ENCODE measurements around the gene PACRG. TPM values are rescaled to one million over a fixed set of nuclear protein-coding genes. Genes with fewer than 3 reads are reported as not detected.

The PACRG gene
- total RNA-seq, 1 experiment from 2014 or later = 0.59 TPM

- no peak overlapping the region for H3K4me3 ChIP-seq (ENCODE audit: low read depth in 2 of 2, low read length in 2 of 2)
- no TSS peak for BruUV-seq (replicated peaks)
- CTCF ChIA-PET = no interaction called here
- H3K36me3 ChIP-seq (ENCODE audit: control insufficient read depth, insufficient read depth, low read length) = no peaks in the 10 kb centered on the region
- H3K9me3 ChIP-seq (ENCODE audit: control insufficient read depth, insufficient read depth, low read depth, low read length) = no peaks in the 10 kb centered on the region
- in situ Hi-C loops (cut with HindIII; ENCODE audit: low pct_unique_long_range_greater_than_20kb, low sequenced_read_pairs) (no loop called here), intact Hi-C loops (cut with micrococcal nuclease; ENCODE audit: unreplicated experiment) (no loop called here)
- H3K27me3 ChIP-seq (ENCODE audit: control insufficient read depth, insufficient read depth, low read length) = no peaks in the 10 kb centered on the region
- TF ChIP-seq TCF7L2 (IDR thresholded peaks at IDR 0.05; ENCODE audit: low read depth, low read length) = no peak
- TF ChIP-seq REST (IDR thresholded peaks at IDR 0.05; ENCODE audit: insufficient read depth in 1 of 2, low read depth in 2 of 2, low read length in 1 of 2) = no peak
- no peak for TF ChIP-seq SIN3A (IDR thresholded peaks at IDR 0.05; ENCODE audit: borderline replicate concordance, insufficient read depth, low read depth, low read length)
- TF ChIP-seq CTCF (IDR thresholded peaks at IDR 0.05) = no peak
- no peak for TF ChIP-seq POLR2AphosphoS5 (IDR thresholded peaks at IDR 0.05; ENCODE audit: low read depth, low read length)
- DNase-seq (ENCODE audit: low read depth, low spot score) (no peak), ATAC-seq (no peak)
- POLR2A ChIA-PET = no interaction called here
- no peaks in the 10 kb centered on the region for H3K4me1 ChIP-seq (ENCODE audit: control insufficient read depth, insufficient read depth, low read length)
- no peak overlapping the region for H3K27ac ChIP-seq (ENCODE audit: low read length)
Observed at GRCh38 chr6:163064397-163064796, 336.6 kb downstream of the PACRG start.

- Histone ChIP-seq H3K27ac (ENCODE audit: low read length) (no peak overlapping the region), H3K4me3 (ENCODE audit: low read depth in 2 of 2, low read length in 2 of 2) (no peak overlapping the region), H3K36me3 (ENCODE audit: control insufficient read depth, insufficient read depth, low read length) (no peaks in the 10 kb centered on the region), H3K27me3 (ENCODE audit: control insufficient read depth, insufficient read depth, low read length) (no peaks in the 10 kb centered on the region), H3K9me3 (ENCODE audit: control insufficient read depth, insufficient read depth, low read depth, low read length) (no peaks in the 10 kb centered on the region), H3K4me1 (ENCODE audit: control insufficient read depth, insufficient read depth, low read length) (no peaks in the 10 kb centered on the region)
- no peak for TF ChIP-seq POLR2AphosphoS5 (IDR thresholded peaks at IDR 0.05; ENCODE audit: low read depth, low read length)
- TF ChIP-seq SIN3A (IDR thresholded peaks at IDR 0.05; ENCODE audit: borderline replicate concordance, insufficient read depth, low read depth, low read length) = no peak
- no peak for TF ChIP-seq TCF7L2 (IDR thresholded peaks at IDR 0.05; ENCODE audit: low read depth, low read length)
- no peak for TF ChIP-seq CTCF (IDR thresholded peaks at IDR 0.05)
- no peak for TF ChIP-seq REST (IDR thresholded peaks at IDR 0.05; ENCODE audit: insufficient read depth in 1 of 2, low read depth in 2 of 2, low read length in 1 of 2)
- intact Hi-C loops (cut with micrococcal nuclease; ENCODE audit: unreplicated experiment) (no loop called here), in situ Hi-C loops (cut with HindIII; ENCODE audit: low pct_unique_long_range_greater_than_20kb, low sequenced_read_pairs) (no loop called here)
- ATAC-seq = no peak
- CTCF ChIA-PET = no interaction called here
- BruUV-seq (replicated peaks) = no TSS peak
- POLR2A ChIA-PET = no interaction called here
- DNase-seq (ENCODE audit: low read depth, low spot score) = no peak
Observed at GRCh38 chr6:163066200-163066599, 338.4 kb downstream of the PACRG start.
